ENCODE data around the gene PDIA6. TPM values are rescaled to one million over a fixed set of nuclear protein-coding genes. Genes with fewer than 3 reads are reported as not detected.

Gene PDIA6
- total and polyA plus RNA-seq, 9 of the 15 experiments (the other 6 are each of a cell fraction or from before 2014, with no cell fraction given) = 166 to 268 (median 229) TPM

- TF ChIP-seq REST (IDR thresholded peaks at IDR 0.05; ENCODE audit: borderline replicate concordance) (no peak), REST (CRISPR knock-in tag; IDR thresholded peaks at IDR 0.05; ENCODE audit: low read depth) (no peak), TEAD4 (IDR thresholded peaks at IDR 0.05; ENCODE audit: low read length) (peak; percentile 77), TEAD4 (CRISPR knock-in tag; IDR thresholded peaks at IDR 0.05; ENCODE audit: borderline replicate concordance) (no peak), ZBTB9 (CRISPR knock-in tag; IDR thresholded peaks at IDR 0.05) (no peak), IRF2 (CRISPR knock-in tag; IDR thresholded peaks at IDR 0.05) (no peak), MCM3 (IDR thresholded peaks at IDR 0.05) (no peak), NEUROD1 (IDR thresholded peaks at IDR 0.05; ENCODE audit: borderline replicate concordance, low read depth, low read length, partially characterized antibody) (no peak), SRSF9 (IDR thresholded peaks at IDR 0.05; ENCODE audit: borderline replicate concordance, low read depth, low read length) (no peak), MEIS2 (IDR thresholded peaks at IDR 0.05; ENCODE audit: partially characterized antibody) (peak; percentile 46), RFX5 (IDR thresholded peaks at IDR 0.05; ENCODE audit: low read depth, low read length) (no peak), MNT (conservative IDR thresholded peaks at IDR 0.05) (no peak), POLR2B (IDR thresholded peaks at IDR 0.05; ENCODE audit: low read depth, partially characterized antibody) (no peak), COPS2 (conservative IDR thresholded peaks at IDR 0.05) (no peak), GTF2E2 (tag; IDR thresholded peaks at IDR 0.05) (no peak), CREBBP (IDR thresholded peaks at IDR 0.05; ENCODE audit: low read depth, low read length) (no peak), TAF1 (IDR thresholded peaks at IDR 0.05; ENCODE audit: control insufficient read depth, extremely low read depth, insufficient read depth, low read length, severe bottlenecking) (no peak)
These were observed 2.1 kb downstream of the PDIA6 start (continued) for GRCh38 chr2:10810202-10811161.

Data from K562 (cell line).